ENCODE results near the gene KRTAP4-4. TPM values are rescaled to one million over a fixed set of nuclear protein-coding genes. Genes with fewer than 3 reads are reported as not detected.
"Not testable (repeated sequence)": the region's sequence is repeated elsewhere in the genome, so short reads cannot be mapped to it uniquely, and the experiment has no call there.

KRTAP4-4 gene
- total RNA-seq, 1 experiment from 2014 or later: not detected

GRCh38 chr17:41153856-41154255, 6.7 kb downstream of the KRTAP4-4 start:
- DNase-seq (ENCODE audit: low read depth, low spot score): no peak
- in situ Hi-C loops (cut with HindIII; ENCODE audit: low pct_unique_long_range_greater_than_20kb, low sequenced_read_pairs): no loop called here

- no peak for DNase-seq (ENCODE audit: low read depth, low spot score)
- in situ Hi-C loops (cut with HindIII; ENCODE audit: low pct_unique_long_range_greater_than_20kb, low sequenced_read_pairs): no loop called here
Measured at GRCh38 chr17:41151525-41151924, 9.0 kb downstream of the KRTAP4-4 start.

- DNase-seq (ENCODE audit: low read depth, low spot score): no peak
- in situ Hi-C loops (cut with HindIII; ENCODE audit: low pct_unique_long_range_greater_than_20kb, low sequenced_read_pairs): no loop called here
Measured at GRCh38 chr17:41150026-41150425, 10.5 kb downstream of the KRTAP4-4 start.

- in situ Hi-C loops (cut with HindIII; ENCODE audit: low pct_unique_long_range_greater_than_20kb, low sequenced_read_pairs): no loop called here
Measured at GRCh38 chr17:41149652-41149985, 10.9 kb downstream of the KRTAP4-4 start, which contains the start of gene KRTAP4-5. TSS of gene KRTAP4-5 (minus strand) at chr17:41149825. CDS start at chr17:41149767, 58 bp downstream.

GRCh38 chr17:41148971-41149651, 11.4 kb downstream of the KRTAP4-4 start:
- DNase-seq (ENCODE audit: low read depth, low spot score); in situ Hi-C loops (cut with HindIII; ENCODE audit: low pct_unique_long_range_greater_than_20kb, low sequenced_read_pairs): not testable (repeated sequence)

More at GRCh38 chr17:41149652-41149985, 10.9 kb downstream of the KRTAP4-4 start, which contains the start of gene KRTAP4-5:
- DNase-seq (ENCODE audit: low read depth, low spot score): no peak

- in situ Hi-C loops (cut with HindIII; ENCODE audit: low pct_unique_long_range_greater_than_20kb, low sequenced_read_pairs): no loop called here
Measured at GRCh38 chr17:41147531-41148204, 12.9 kb downstream of the KRTAP4-4 start.

GRCh38 chr17:41145261-41145660, 15.3 kb downstream of the KRTAP4-4 start:
- DNase-seq (ENCODE audit: low read depth, low spot score): no peak
- in situ Hi-C loops (cut with HindIII; ENCODE audit: low pct_unique_long_range_greater_than_20kb, low sequenced_read_pairs): no loop called here

More at GRCh38 chr17:41147531-41148204, 12.9 kb downstream of the KRTAP4-4 start:
- no peak for DNase-seq (ENCODE audit: low read depth, low spot score)

GRCh38 chr17:41144846-41145245, 15.7 kb downstream of the KRTAP4-4 start:
- DNase-seq (ENCODE audit: low read depth, low spot score): no peak
- in situ Hi-C loops (cut with HindIII; ENCODE audit: low pct_unique_long_range_greater_than_20kb, low sequenced_read_pairs): no loop called here

GRCh38 chr17:41141361-41141760, 19.2 kb downstream of the KRTAP4-4 start:
- in situ Hi-C loops (cut with HindIII; ENCODE audit: low pct_unique_long_range_greater_than_20kb, low sequenced_read_pairs): no loop called here
- no peak for DNase-seq (ENCODE audit: low read depth, low spot score)

- in situ Hi-C loops (cut with HindIII; ENCODE audit: low pct_unique_long_range_greater_than_20kb, low sequenced_read_pairs): no loop called here
- DNase-seq (ENCODE audit: low read depth, low spot score): no peak
Measured at GRCh38 chr17:41140360-41141131, 20.0 kb downstream of the KRTAP4-4 start, which contains the start of gene KRTAP4-6. TSS of gene KRTAP4-6 (minus strand) at chr17:41140544. CDS start at chr17:41140487, 57 bp downstream.

- in situ Hi-C loops (cut with HindIII; ENCODE audit: low pct_unique_long_range_greater_than_20kb, low sequenced_read_pairs): not testable (repeated sequence)
Measured at GRCh38 chr17:41139865-41140264, 20.7 kb downstream of the KRTAP4-4 start.

GRCh38 chr17:41133880-41134735, 26.4 kb downstream of the KRTAP4-4 start:
- DNase-seq (ENCODE audit: low read depth, low spot score): no peak
- in situ Hi-C loops (cut with HindIII; ENCODE audit: low pct_unique_long_range_greater_than_20kb, low sequenced_read_pairs): no loop called here

More at GRCh38 chr17:41139865-41140264, 20.7 kb downstream of the KRTAP4-4 start:
- not testable (repeated sequence) for DNase-seq (ENCODE audit: low read depth, low spot score)

GRCh38 chr17:41131979-41132378, 28.6 kb downstream of the KRTAP4-4 start:
- DNase-seq (ENCODE audit: low read depth, low spot score): no peak
- in situ Hi-C loops (cut with HindIII; ENCODE audit: low pct_unique_long_range_greater_than_20kb, low sequenced_read_pairs): no loop called here

GRCh38 chr17:41127371-41127770, 33.2 kb downstream of the KRTAP4-4 start:
- in situ Hi-C loops (cut with HindIII; ENCODE audit: low pct_unique_long_range_greater_than_20kb, low sequenced_read_pairs): no loop called here
- DNase-seq (ENCODE audit: low read depth, low spot score): no peak

- DNase-seq (ENCODE audit: low read depth, low spot score): no peak
- in situ Hi-C loops (cut with HindIII; ENCODE audit: low pct_unique_long_range_greater_than_20kb, low sequenced_read_pairs): no loop called here
Measured at GRCh38 chr17:41126412-41126811, 34.1 kb downstream of the KRTAP4-4 start.

GRCh38 chr17:41125064-41125463, 35.5 kb downstream of the KRTAP4-4 start:
- in situ Hi-C loops (cut with HindIII; ENCODE audit: low pct_unique_long_range_greater_than_20kb, low sequenced_read_pairs): no loop called here
- DNase-seq (ENCODE audit: low read depth, low spot score): no peak

- in situ Hi-C loops (cut with HindIII; ENCODE audit: low pct_unique_long_range_greater_than_20kb, low sequenced_read_pairs); DNase-seq (ENCODE audit: low read depth, low spot score): not testable (repeated sequence)
Measured at GRCh38 chr17:41123991-41124371, 36.6 kb downstream of the KRTAP4-4 start, which contains the start of gene KRTAP4-12. TSS of gene KRTAP4-12 (minus strand) at chr17:41124182. CDS start at chr17:41124122, 60 bp downstream.
